GM04503 (cell line): Measurements from ENCODE around the gene GSTA1.
"Not testable (repeated sequence)": the region's sequence is repeated elsewhere in the genome, so short reads cannot be mapped to it uniquely, and the experiment has no call there.

ENCODE experiments used
- DNase-seq: peaks from one replicate; pipeline ENCODE4 v3.0.0-alpha.2; 2012; ENCODE audit warnings: low read depth

The GSTA1 gene

GRCh38 chr6:52803668-52804255, at the start of gene GSTA1:
TSS of gene GSTA1 (minus strand) at chr6:52803816. CDS start at chr6:52799267, 4,549 bp downstream.
- DNase-seq, result not testable (repeated sequence)

DNA sequence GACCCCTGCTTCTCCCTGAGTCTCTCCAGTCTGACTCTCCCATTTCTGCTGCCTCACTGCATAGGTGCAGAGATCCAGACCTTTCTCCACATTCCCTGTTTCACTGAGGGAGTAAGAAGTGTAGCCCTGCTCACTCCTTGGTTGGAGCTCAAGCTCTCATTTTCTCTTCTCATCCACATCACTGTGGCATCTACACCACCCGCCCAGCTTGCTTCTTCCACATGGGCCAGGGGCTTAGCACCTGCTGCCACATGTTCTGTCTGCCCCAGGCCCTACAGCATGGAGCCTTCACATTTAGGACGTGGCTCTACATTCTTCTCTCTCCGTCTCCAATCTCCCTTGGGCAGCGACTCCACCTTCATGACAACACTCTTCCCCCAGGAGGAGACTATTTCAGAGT, 45.5 kb upstream of the GSTA1 start:
- no peak for DNase-seq

- DNase-seq, result no peak
Observed at GRCh38 chr6:52846002-52846401, 42.4 kb upstream of the GSTA1 start.

DNA sequence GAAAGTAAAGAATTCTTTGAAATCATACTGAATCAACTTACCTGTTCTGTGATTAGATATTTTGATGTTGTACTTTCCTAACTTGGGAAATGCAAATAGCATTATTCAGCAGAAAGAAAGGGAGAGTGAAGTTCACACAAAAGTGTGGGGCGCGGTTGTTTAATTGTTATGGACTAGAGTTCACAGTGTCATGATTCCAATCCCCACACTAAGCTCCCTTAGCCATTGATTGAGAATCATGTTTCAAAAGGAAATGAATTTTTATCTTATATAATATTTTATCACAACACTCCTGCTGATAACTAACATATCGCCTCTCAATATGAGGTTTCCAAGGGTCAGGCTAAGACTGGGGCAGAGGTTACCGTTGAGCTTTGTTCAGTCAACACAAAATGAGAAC, 40.0 kb upstream of the GSTA1 start:
- no peak for DNase-seq

- DNase-seq, result no peak
Observed at GRCh38 chr6:52840763-52841585, 37.4 kb upstream of the GSTA1 start, which contains the start of gene GSTA5. TSS of gene GSTA5 (minus strand) at chr6:52840813.

DNA sequence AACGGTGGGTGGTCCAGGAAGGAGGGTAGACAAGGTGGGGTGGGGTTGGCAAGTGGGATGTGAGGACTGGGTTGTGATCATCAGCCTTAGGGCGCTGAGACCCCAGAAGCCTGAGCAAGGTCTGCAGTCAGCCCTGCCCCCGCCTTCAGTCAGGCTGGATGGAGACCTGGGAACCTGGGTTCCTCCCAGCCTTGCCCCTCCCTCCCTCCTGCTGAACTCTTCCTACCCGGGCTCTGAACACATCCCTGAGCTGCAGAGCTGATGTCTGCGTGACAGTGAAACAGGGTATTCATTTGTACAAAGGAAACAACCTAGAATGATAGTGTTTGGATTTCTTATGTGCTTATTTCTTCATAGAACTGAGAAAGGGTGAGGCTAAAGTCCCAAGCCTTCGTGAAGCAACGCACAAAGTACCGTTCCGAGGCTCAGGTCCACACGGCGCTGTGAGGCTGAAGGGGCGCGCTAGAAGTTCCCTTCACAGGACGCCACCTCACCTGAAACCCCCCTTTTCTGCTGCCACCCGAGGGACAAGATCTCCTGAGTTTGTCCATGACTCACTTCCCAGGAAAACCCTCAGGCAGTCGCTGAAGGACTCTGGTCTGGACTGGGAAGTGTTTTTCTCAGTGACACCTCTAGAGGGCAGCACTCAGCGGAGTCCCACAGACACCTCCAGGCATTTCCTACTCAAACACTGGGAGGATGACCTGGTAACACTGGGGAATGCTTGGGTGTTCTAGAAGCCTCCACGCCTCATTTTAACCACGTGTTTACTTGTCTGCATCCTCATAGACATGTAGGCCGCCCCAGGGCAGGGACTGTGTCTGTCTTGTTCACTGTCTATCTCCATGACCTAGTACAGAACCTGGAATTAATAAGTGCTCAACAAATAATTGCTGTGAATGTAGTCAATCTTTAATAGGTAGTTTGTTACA, 35.8 kb upstream of the GSTA1 start:
- DNase-seq, result peak; percentile 22

DNA sequence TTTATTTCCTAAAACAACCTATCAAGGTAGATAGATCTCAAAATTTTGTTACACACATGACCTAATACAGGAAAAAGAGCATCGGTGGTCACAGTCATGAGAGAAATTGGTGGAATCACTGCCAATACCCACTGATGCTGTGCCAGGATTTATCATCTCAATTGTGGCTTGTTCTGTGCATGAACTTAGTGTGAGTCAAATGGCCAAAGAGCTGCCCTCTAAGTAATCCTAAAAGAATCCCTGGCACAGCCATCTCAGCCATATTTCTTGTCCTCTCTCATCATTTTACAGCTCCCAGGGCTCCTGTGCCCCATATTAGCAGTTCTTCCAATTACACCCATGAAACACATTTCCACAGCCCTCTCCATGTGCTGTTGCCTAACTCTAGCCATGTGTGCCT, 30.9 kb upstream of the GSTA1 start:
- peak; percentile 73 for DNase-seq

GRCh38 chr6:52830869-52831268, 27.3 kb upstream of the GSTA1 start:
- not testable (repeated sequence) for DNase-seq

GRCh38 chr6:52829046-52829817, 25.6 kb upstream of the GSTA1 start:
- DNase-seq, result no peak

- DNase-seq, result not testable (repeated sequence)
Observed at GRCh38 chr6:52828621-52829020, 25.0 kb upstream of the GSTA1 start.

DNA sequence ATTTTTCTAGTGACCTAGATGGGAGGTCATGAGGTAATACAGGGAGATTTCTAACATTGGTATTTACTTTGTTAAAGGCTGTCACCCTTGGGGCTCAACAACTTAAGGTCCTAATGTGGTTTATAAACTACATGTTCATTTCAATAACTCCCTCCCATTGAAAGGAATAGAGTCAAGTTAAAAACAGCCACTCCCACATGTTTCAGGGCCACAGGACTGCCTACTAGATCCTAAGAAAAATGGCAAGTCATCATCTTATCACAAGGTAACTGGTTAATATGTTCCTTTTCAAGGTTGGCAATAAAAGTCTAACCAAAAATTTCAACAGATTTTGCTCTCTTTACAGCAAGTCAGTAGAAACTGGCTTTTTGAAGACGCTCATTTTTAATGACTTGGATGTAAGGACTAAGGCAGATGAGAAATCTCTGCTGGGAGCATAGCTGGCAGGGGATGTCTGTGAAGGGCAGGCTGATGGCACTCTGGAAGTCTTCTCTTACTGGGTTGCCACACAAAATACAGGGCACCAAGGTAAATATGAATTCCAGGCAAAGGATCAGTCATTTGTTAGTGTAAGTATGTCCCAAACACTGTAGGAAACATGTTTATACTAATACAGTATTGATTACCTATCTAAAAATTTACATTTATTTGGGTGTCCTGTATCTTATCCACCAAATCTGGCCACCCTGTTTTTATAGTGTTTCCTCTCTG, 23.6 kb upstream of the GSTA1 start:
- DNase-seq, result not testable (repeated sequence)

DNA sequence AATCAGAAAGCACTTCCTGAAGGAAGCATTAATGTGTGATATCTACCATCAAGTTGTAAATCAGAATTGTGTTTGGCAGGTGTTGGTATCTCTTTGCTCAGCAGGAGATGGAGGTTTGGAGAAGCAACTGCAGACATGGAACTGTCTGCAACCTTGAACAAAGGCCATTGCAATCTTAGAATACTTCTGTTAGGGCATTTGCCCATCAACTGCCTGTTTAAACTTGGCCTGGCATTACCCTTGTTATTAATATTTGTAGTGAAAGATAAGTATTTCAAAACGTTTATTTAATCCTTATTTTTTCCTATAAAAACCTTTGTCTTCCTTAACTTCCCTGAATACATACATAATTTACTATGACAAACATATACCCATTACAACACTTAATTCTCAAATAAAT, 22.9 kb upstream of the GSTA1 start:
- DNase-seq, result no peak

- not testable (repeated sequence) for DNase-seq
Observed at GRCh38 chr6:52825900-52826459, 22.4 kb upstream of the GSTA1 start.

DNA sequence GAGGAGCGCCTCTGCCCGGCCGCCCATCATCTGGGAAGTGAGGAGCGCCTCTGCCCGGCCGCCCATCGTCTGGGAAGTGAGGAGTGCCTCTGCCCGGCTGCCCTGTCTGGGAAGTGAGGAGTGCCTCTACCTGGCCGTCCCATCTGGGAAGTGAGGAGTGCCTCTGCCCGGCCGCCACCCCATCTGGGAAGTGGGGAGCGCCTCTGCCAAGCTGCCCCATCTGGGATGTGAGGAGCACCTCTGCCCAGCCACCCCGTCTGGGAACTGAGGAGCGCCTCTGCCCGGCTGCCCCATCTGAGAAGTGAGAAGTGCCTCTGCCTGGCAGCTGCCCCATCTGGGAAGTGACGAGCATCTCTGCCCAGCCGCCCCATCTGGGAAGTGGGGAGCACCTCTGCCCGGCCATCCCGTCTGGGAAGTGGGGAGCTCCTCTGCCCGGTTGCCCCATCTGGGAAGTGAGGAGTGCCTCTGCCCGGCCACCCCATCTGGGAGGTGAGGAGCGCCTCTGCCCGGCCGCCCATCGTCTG, 21.7 kb upstream of the GSTA1 start:
- not testable (repeated sequence) for DNase-seq

DNA sequence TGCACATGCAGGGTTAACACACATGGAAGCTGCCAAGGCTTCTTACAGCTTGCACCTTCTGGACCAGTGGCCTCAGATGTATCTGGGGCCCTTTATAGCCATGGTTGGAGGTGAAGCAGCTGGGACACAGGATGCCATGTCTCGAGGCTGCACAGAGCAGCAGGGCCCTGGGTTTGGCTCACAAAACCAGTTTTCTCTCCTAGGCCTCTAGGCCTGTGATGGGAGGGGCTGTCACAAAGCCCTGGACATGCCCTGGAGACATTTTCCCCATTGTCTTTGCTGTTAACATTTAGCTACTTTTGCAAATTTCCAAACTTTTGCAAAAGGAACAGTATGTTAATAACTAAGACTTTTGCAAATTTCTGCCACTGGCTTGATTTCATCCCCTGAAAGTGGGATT, 18.2 kb upstream of the GSTA1 start:
- DNase-seq, result no peak

DNA sequence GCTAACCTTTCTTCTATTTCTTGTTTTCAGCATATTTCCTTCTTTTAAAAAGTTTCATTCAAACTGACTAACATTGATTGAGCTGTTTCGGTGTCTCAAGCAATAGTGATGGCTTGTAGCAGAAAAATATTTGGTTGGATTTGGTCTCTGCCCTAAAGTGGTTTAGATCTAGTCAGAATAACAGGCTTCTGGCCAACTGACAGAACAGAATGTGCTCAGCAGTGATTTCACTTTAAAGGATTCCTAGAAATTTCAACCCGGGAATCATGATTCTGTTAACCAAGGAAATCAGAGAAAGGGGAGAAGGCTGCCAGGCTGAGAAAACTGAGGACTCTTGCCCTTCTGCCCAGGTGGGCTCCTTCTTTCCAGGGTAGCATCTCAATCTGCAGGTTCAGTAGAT, 16.6 kb upstream of the GSTA1 start:
- no peak for DNase-seq

GRCh38 chr6:52815167-52816092, 11.8 kb upstream of the GSTA1 start:
- no peak for DNase-seq

- DNase-seq, result not testable (repeated sequence)
Observed at GRCh38 chr6:52814545-52814944, 10.9 kb upstream of the GSTA1 start.

- DNase-seq, result not testable (repeated sequence)
Observed at GRCh38 chr6:52809777-52810176, 6.2 kb upstream of the GSTA1 start.
